Breast epithelium (tissue), 4 donors: ENCODE measurements around the gene TAS2R10. TPM values are rescaled to one million over a fixed set of nuclear protein-coding genes. Genes with fewer than 3 reads are reported as not detected.

Experiments used
- DNase-seq, 2 donors: peaks; one replicate each; pipeline ENCODE4 v3.0.0-alpha.2; 2019; ENCODE audit warnings: low spot score in 2 of 2
- H3K27ac ChIP-seq, 2 donors: fragments of 200-600 bp; sonication (generic) in 1 of 2; one replicate each; pipeline ENCODE4 v1.5.1; 2016 to 2019; ENCODE audit warnings: mild to moderate bottlenecking in 1 of 2
- H3K27me3 ChIP-seq, 2 donors: fragments of 200-600 bp; sonication (generic) in 1 of 2; one replicate each; pipeline versions ENCODE4 v1.5.1 to v1.6.0; 2017 to 2019; ENCODE audit warnings: control low read depth in 1 of 2, mild to moderate bottlenecking in 1 of 2
- H3K36me3 ChIP-seq: fragments of 200-600 bp; one replicate; pipeline ENCODE4 v1.5.1; 2019
- H3K4me1 ChIP-seq, 2 donors: fragments of 200-600 bp; sonication (generic); one replicate each; pipeline ENCODE4 v1.5.1; 2016 to 2019; ENCODE audit warnings: control low read depth in 1 of 2
- H3K4me3 ChIP-seq, 3 donors: fragments of 200-600 bp; sonication (generic); 1 replicate in 2 of 3; 2 replicates in 1 of 3; pipeline ENCODE4 v1.5.1; 2016 to 2019; ENCODE audit warnings: mild to moderate bottlenecking in 3 of 3, moderate library complexity in 2 of 3
- H3K9me3 ChIP-seq, 2 donors: fragments of 200-600 bp; sonication (generic) in 1 of 2; one replicate each; pipeline ENCODE4 v1.5.1; 2016 to 2019; ENCODE audit warnings: control low read depth in 1 of 2
- CTCF ChIP-seq, 3 donors: fragments of 450-650 bp; IDR thresholded peaks; one replicate each; pipeline ENCODE4 v1.5.1; 2016 to 2017; ENCODE audit warnings: antibody characterized with exemption in 3 of 3, mild to moderate bottlenecking in 3 of 3, moderate library complexity in 3 of 3
- POLR2A ChIP-seq: fragments of 450-650 bp; IDR thresholded peaks from one replicate; pipeline ENCODE4 v1.6.1; 2016; ENCODE audit warnings: antibody characterized with exemption, mild to moderate bottlenecking, moderate library complexity
- POLR2AphosphoS5 ChIP-seq, 3 donors: sonication (generic); formaldehyde crosslinking; IDR thresholded peaks; one replicate each; pipeline ENCODE4 v1.6.1; 2017; ENCODE audit warnings: antibody characterized with exemption in 3 of 3
- intact Hi-C: fragments of 100-400 bp; cut with DNase I; formaldehyde crosslinking; loops from one replicate; pipeline ENCODE4 v1.15.1; 2023; ENCODE audit warnings: low total_unique reads
- total RNA-seq, 3 donors: library from RNA; depleted of rRNA; stranded (reverse); fragments of >200 nt; gene quantifications; one replicate each; pipeline ENCODE4 v1.1.0, GENCODE V29; 2016

Gene TAS2R10
- total RNA-seq, 3 donors from 2014 or later = 1.3 to 1.6 (median 1.3) TPM

- Histone ChIP-seq H3K27ac (no peak overlapping the region), H3K27me3 (no peaks in the 10 kb centered on the region), H3K36me3 (no peaks in the 10 kb centered on the region), H3K4me3 (no peak overlapping the region), H3K4me1 (no peaks in the 10 kb centered on the region), H3K9me3 (no peaks in the 10 kb centered on the region)
- no peak for TF ChIP-seq POLR2AphosphoS5 (IDR thresholded peaks at IDR 0.05)
- TF ChIP-seq POLR2A = no peak
- TF ChIP-seq CTCF (IDR thresholded peaks at IDR 0.05) = no peak
- intact Hi-C loops = no loop called here
- DNase-seq = no peak
Observed at GRCh38 chr12:10842862-10843261, 16.7 kb upstream of the TAS2R10 start.

- no peak overlapping the region for H3K4me3 ChIP-seq
- H3K27ac ChIP-seq = no peak overlapping the region
- TF ChIP-seq POLR2A (no peak), CTCF (IDR thresholded peaks at IDR 0.05) (no peak), POLR2AphosphoS5 (IDR thresholded peaks at IDR 0.05) (no peak)
- intact Hi-C loops = no loop called here
- no peaks in the 10 kb centered on the region for H3K4me1 ChIP-seq
- H3K27me3 ChIP-seq = no peaks in the 10 kb centered on the region
- no peaks in the 10 kb centered on the region for H3K36me3 ChIP-seq
- no peak for DNase-seq
- H3K9me3 ChIP-seq = no peaks in the 10 kb centered on the region
Observed at GRCh38 chr12:10838461-10838860, 12.3 kb upstream of the TAS2R10 start.

GRCh38 chr12:10829994-10830393, 3.8 kb upstream of the TAS2R10 start:
- Histone ChIP-seq H3K27ac (no peak overlapping the region), H3K9me3 (no peaks in the 10 kb centered on the region), H3K4me3 (no peak overlapping the region), H3K36me3 (no peaks in the 10 kb centered on the region), H3K27me3 (no peaks in the 10 kb centered on the region), H3K4me1 (no peaks in the 10 kb centered on the region)
- DNase-seq = no peak
- intact Hi-C loops = no loop called here
- TF ChIP-seq CTCF (IDR thresholded peaks at IDR 0.05) = no peak
- TF ChIP-seq POLR2AphosphoS5 (IDR thresholded peaks at IDR 0.05) = no peak
- TF ChIP-seq POLR2A = no peak

- no peaks in the 10 kb centered on the region for H3K4me1 ChIP-seq
- H3K27me3 ChIP-seq = no peaks in the 10 kb centered on the region
- no peak overlapping the region for H3K27ac ChIP-seq
- H3K36me3 ChIP-seq = no peaks in the 10 kb centered on the region
- no peak for TF ChIP-seq CTCF (IDR thresholded peaks at IDR 0.05)
- no peak for TF ChIP-seq POLR2AphosphoS5 (IDR thresholded peaks at IDR 0.05)
- TF ChIP-seq POLR2A = no peak
- H3K4me3 ChIP-seq = no peak overlapping the region
- H3K9me3 ChIP-seq = no peaks in the 10 kb centered on the region
- DNase-seq = no peak
- intact Hi-C loops = no loop called here
Observed at GRCh38 chr12:10824957-10825356, 1.2 kb downstream of the TAS2R10 start.

- no peaks in the 10 kb centered on the region for H3K27me3 ChIP-seq
- TF ChIP-seq CTCF (IDR thresholded peaks at IDR 0.05) = no peak
- no peak for TF ChIP-seq POLR2AphosphoS5 (IDR thresholded peaks at IDR 0.05)
- TF ChIP-seq POLR2A = no peak
- H3K4me3 ChIP-seq = no peak overlapping the region
- no peaks in the 10 kb centered on the region for H3K36me3 ChIP-seq
- intact Hi-C loops = no loop called here
- H3K27ac ChIP-seq = no peak overlapping the region
- H3K4me1 ChIP-seq = no peaks in the 10 kb centered on the region
- no peaks in the 10 kb centered on the region for H3K9me3 ChIP-seq
- DNase-seq = no peak
Observed at GRCh38 chr12:10811883-10812536, 14.1 kb downstream of the TAS2R10 start.
